ENCODE data around the gene STAM.

STAM gene

DNA sequence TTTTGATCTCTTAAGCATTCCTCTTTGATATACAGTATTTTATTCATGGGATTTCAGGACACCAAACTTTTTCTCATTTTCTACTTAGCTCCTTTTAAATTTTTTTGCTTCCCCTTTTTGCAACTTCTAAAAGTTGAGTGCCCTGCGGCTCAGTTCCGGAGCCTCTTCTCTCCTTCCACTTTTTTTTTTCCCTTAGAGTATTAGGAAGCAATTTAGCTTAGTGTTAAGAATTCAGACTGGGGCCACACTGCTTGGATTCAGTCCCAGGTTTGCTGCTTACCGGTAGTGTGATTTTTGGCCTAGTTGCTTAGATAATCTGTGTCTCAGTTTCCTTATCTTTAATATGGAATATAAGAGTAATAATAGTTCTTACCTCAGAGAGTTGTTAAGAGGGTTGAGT lies 3.4 kb downstream of the STAM start:
- ChIA-PET POLR2A (no interaction called here), CTCF (interaction anchor here (0.5 to 1.4 kb wide), 3 partner anchors 39 to 91 kb away, joined by 4 to 6 read pairs (median 5); no protein-coding TSS in a partner anchor)
- Histone ChIP-seq H3K9me3 (ENCODE audit: control insufficient read depth, insufficient read depth, low read depth, low read length) (no peaks in the 10 kb centered on the region), H3K4me3 (ENCODE audit: low read depth, low read length) (no peak overlapping the region), H3K4me1 (ENCODE audit: control insufficient read depth, insufficient read depth, low read length) (0 out of 2 replicates have a peak, but pooled peaks cover 3% of the 10 kb centered on the region), H3K36me3 (ENCODE audit: control insufficient read depth in 2 of 2, insufficient read depth in 1 of 2, low read length in 2 of 2) (peaks cover 0 to 11% of the 10 kb centered on the region in 2 experiments; a peak in 2 of 3 replicates), H3K27ac (ENCODE audit: extremely low read depth, low read depth, low read length) (no peak overlapping the region)
- TF ChIP-seq, protein P1, sequence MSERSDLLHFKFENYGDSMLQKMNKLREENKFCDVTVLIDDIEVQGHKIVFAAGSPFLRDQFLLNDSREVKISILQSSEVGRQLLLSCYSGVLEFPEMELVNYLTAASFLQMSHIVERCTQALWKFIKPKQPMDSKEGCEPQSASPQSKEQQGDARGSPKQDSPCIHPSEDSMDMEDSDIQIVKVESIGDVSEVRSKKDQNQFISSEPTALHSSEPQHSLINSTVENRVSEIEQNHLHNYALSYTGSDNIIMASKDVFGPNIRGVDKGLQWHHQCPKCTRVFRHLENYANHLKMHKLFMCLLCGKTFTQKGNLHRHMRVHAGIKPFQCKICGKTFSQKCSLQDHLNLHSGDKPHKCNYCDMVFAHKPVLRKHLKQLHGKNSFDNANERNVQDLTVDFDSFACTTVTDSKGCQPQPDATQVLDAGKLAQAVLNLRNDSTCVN (tag by site-specific recombination; optimal IDR thresholded peaks at IDR 0.05): no peak
- TF ChIP-seq GLI4 (tag by site-specific recombination; IDR thresholded peaks at IDR 0.05): no peak

DNA sequence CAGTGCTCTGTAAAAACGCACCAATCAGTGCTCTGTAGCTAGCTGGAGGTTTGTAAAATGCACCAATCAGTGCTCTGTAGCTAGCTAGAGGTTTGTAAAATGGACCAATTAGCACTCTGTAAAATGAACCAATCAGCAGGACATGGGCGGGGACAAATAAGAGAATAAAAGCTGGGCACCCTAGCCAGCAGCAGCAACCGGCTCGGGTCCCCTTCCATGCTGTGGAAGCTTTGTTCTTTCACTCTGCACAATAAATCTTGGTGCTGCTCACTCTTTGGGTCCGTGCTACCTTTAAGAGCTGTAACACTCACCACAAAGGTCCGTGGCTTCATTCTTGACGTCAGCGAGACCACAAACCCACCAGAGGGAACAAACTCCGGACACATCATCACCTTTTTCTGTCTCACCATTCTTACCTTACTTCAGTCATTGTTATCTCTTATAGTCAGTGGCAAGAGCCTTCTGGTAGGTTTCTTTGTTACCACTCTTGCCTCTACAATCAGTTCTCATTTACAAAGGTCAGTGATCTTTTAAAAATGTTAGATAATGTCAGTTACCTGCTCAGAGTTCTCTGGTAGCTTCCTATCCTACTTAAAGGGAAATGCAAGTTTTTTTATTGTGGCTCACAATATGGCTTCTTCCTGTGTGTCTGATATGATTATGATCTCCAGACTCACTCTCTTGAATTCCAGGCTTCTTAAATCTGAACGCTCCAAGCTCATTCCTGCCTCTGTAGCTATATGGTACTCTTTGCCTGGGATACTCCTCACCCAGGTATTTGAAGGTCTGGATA lies 4.5 kb downstream of the STAM start:
- POLR2A ChIA-PET: interaction anchor here (0.7 kb wide), 1 partner anchor 22 kb away, joined by 3 read pairs; no protein-coding TSS in a partner anchor
- 0 out of 2 replicates have a peak, but pooled peaks cover 3% of the 10 kb centered on the region for H3K4me1 ChIP-seq (ENCODE audit: control insufficient read depth, insufficient read depth, low read length)
- no peak overlapping the region for H3K27ac ChIP-seq (ENCODE audit: extremely low read depth, low read depth, low read length)
- H3K9me3 ChIP-seq (ENCODE audit: control insufficient read depth, insufficient read depth, low read depth, low read length): no peaks in the 10 kb centered on the region
- TF ChIP-seq ZNF175 (tag by site-specific recombination; IDR thresholded peaks at IDR 0.05) (no peak), ZNF830 (tag by site-specific recombination; IDR thresholded peaks at IDR 0.05; ENCODE audit: low read depth) (no peak)
- CTCF ChIA-PET: interaction anchor here (0.5 to 1.4 kb wide), 3 partner anchors 68 to 239 kb away, joined by 3 to 5 read pairs (median 4); no protein-coding TSS in a partner anchor
- H3K4me3 ChIP-seq (ENCODE audit: low read depth, low read length): no peak overlapping the region
- H3K36me3 ChIP-seq (ENCODE audit: control insufficient read depth in 2 of 2, insufficient read depth in 1 of 2, low read length in 2 of 2): peaks cover 0 to 14% of the 10 kb centered on the region in 2 experiments; a peak in 2 of 3 replicates

DNA sequence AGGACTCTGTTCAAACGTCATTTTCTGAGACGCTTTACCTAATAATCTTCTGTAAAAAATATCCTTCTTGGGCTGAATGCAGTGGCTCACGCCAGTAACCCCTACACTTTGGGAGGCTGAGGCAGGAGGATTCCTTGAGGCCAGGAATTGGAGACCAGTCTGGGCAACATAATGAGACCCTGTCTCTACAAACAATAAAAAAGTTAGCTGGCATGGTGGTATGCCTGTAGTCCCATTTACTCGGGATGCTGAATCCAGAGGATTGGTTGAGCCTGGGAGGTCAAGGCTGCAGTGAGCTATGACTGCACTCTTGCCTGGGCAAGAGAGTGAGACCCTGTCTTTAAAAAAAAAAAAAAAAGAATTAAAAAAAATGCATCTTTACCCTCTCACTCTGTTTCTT lies 5.1 kb downstream of the STAM start:
- H3K4me1 ChIP-seq (ENCODE audit: control insufficient read depth, insufficient read depth, low read length): 0 out of 2 replicates have a peak, but pooled peaks cover 3% of the 10 kb centered on the region
- H3K36me3 ChIP-seq (ENCODE audit: control insufficient read depth in 2 of 2, insufficient read depth in 1 of 2, low read length in 2 of 2): peaks cover 0 to 16% of the 10 kb centered on the region in 2 experiments; a peak in 2 of 3 replicates
- H3K4me3 ChIP-seq (ENCODE audit: low read depth, low read length): no peak overlapping the region
- TF ChIP-seq ZNF585B (tag by site-specific recombination; IDR thresholded peaks at IDR 0.05) (no peak), ZSCAN30 (tag by site-specific recombination; IDR thresholded peaks at IDR 0.05) (no peak), KLF7 (tag by site-specific recombination; IDR thresholded peaks at IDR 0.05; ENCODE audit: borderline replicate concordance) (no peak), ZNF341 (tag by site-specific recombination; IDR thresholded peaks at IDR 0.05; ENCODE audit: low read depth) (no peak), HOXD13 (CRISPR knock-in tag; IDR thresholded peaks at IDR 0.05; ENCODE audit: borderline replicate concordance) (no peak), FEZF1 (tag by site-specific recombination; IDR thresholded peaks at IDR 0.05) (no peak), ZNF335 (tag by site-specific recombination; conservative IDR thresholded peaks at IDR 0.05) (no peak), SALL2 (tag by site-specific recombination; IDR thresholded peaks at IDR 0.05; ENCODE audit: borderline replicate concordance) (no peak), GLIS1 (tag by site-specific recombination; IDR thresholded peaks at IDR 0.05) (no peak)
- TF ChIP-seq, protein P2, sequence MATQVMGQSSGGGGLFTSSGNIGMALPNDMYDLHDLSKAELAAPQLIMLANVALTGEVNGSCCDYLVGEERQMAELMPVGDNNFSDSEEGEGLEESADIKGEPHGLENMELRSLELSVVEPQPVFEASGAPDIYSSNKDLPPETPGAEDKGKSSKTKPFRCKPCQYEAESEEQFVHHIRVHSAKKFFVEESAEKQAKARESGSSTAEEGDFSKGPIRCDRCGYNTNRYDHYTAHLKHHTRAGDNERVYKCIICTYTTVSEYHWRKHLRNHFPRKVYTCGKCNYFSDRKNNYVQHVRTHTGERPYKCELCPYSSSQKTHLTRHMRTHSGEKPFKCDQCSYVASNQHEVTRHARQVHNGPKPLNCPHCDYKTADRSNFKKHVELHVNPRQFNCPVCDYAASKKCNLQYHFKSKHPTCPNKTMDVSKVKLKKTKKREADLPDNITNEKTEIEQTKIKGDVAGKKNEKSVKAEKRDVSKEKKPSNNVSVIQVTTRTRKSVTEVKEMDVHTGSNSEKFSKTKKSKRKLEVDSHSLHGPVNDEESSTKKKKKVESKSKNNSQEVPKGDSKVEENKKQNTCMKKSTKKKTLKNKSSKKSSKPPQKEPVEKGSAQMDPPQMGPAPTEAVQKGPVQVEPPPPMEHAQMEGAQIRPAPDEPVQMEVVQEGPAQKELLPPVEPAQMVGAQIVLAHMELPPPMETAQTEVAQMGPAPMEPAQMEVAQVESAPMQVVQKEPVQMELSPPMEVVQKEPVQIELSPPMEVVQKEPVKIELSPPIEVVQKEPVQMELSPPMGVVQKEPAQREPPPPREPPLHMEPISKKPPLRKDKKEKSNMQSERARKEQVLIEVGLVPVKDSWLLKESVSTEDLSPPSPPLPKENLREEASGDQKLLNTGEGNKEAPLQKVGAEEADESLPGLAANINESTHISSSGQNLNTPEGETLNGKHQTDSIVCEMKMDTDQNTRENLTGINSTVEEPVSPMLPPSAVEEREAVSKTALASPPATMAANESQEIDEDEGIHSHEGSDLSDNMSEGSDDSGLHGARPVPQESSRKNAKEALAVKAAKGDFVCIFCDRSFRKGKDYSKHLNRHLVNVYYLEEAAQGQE (tag by site-specific recombination; IDR thresholded peaks at IDR 0.05): no peak
- POLR2A ChIA-PET: interaction anchor here (0.7 kb wide), 1 partner anchor 23 kb away, joined by 3 read pairs; no protein-coding TSS in a partner anchor
- no peaks in the 10 kb centered on the region for H3K9me3 ChIP-seq (ENCODE audit: control insufficient read depth, insufficient read depth, low read depth, low read length)
- CTCF ChIA-PET: no interaction called here
- H3K27ac ChIP-seq (ENCODE audit: extremely low read depth, low read depth, low read length): no peak overlapping the region
